ENCODE measurements around the gene THBS3. TPM values are rescaled to one million over a fixed set of nuclear protein-coding genes. Genes with fewer than 3 reads are reported as not detected.

THBS3 gene
- polyA plus RNA-seq, 1 donor (not counting 4 experiments of a cell fraction or from before 2014, with no cell fraction given): 16.2 TPM

GRCh38 chr1:155208541-155209311 lies 1.0 kb upstream of the THBS3 start, which contains the start of gene MTX1:
Gene MTX1, plus strand, starts transcription at chr1:155208695. Its CDS starts 110 bp downstream, at chr1:155208805.
- FAIRE-seq: no peak
- peak within 1 kb of the TSS; percentile 86 for H2AFZ ChIP-seq (ENCODE audit: control insufficient read depth, low read length)

DNA sequence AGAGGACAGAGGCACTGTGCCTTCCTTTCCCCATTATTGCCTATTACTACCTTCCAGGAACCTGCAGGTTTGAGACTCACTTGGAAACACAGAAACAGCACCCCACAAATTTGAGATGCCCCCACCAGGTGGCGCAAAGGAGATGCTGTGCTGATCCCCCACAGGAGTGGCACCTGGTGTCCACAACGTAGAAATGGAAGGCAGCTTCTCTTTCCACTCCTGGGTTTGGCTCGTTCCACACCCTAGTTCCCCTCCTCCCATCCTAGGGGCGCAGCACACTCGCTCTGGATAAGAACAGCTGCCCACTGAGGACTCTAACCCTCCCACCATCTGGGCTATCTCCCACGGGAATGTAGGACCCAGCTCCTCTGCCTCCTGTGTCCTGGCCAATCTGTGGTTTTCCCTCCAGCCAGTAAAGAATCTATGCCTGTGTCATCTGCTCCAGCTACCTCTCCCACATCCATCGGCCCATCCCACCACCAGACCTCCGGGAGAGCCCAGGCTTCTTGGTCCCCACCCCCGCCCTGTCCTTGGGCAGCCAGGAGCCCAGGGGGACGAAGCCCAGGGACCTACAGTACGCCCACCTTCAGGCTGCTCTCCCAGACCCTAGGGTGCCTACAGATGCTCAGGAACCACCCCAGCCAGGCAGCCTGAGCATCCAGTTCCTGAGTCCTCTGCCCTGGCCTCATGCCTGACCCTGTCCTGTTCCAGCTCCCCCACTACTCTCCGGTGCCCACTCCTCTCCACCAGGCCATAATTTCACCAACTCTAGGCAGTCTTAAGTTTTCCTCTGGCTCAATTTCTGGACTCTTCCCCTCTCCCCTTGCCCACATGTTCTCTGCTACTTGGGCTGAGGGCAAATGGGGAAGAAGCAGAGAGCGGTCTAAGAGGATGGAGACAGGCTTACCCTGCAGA lies 549 bp downstream of the THBS3 start:
- Histone ChIP-seq H3K9ac (ENCODE audit: control insufficient read depth, extremely low read depth, insufficient read depth, low read length) (peak overlapping the region; percentile 98), H3K27ac (ENCODE audit: control insufficient read depth, insufficient read depth, low read length) (peak overlapping the region; percentile 13), H3K27me3 (ENCODE audit: control insufficient read depth, extremely low read depth, insufficient read depth, low read length) (no peaks in the 10 kb centered on the region), H3K4me2 (ENCODE audit: control insufficient read depth, extremely low read depth, insufficient read depth, low read depth, low read length) (peak overlapping the region; percentile 46), H2AFZ (ENCODE audit: control insufficient read depth, low read length) (peak overlapping the region; percentile 11), H3K4me3 (ENCODE audit: control insufficient read depth in 2 of 3, extremely low read depth in 1 of 3, insufficient read depth in 2 of 3, low read depth in 1 of 3, low read length in 3 of 3) (no peak overlapping the region), H3K9me3 (ENCODE audit: control insufficient read depth, low read depth, low read length) (no peaks in the 10 kb centered on the region), H3K36me3 (ENCODE audit: control insufficient read depth in 2 of 2, extremely low read depth in 1 of 2, insufficient read depth in 2 of 2, low read length in 2 of 2) (peaks cover 2 to 5% of the 10 kb centered on the region in 2 experiments), H3K79me2 (ENCODE audit: control insufficient read depth, insufficient read depth, low read length) (peaks cover 12% of the 10 kb centered on the region), H3K9me1 (ENCODE audit: control insufficient read depth, extremely low read depth, insufficient read depth, low read length) (no peaks in the 10 kb centered on the region), H4K20me1 (ENCODE audit: control insufficient read depth, extremely low read depth, insufficient read depth, low read length) (no peaks in the 10 kb centered on the region), H3K4me1 (ENCODE audit: control insufficient read depth, extremely low read depth, insufficient read depth, low read length) (peaks cover 22% of the 10 kb centered on the region)
- no peak for TF ChIP-seq EZH2 (IDR thresholded peaks at IDR 0.05; ENCODE audit: low read length)
- TF ChIP-seq, protein P1, sequence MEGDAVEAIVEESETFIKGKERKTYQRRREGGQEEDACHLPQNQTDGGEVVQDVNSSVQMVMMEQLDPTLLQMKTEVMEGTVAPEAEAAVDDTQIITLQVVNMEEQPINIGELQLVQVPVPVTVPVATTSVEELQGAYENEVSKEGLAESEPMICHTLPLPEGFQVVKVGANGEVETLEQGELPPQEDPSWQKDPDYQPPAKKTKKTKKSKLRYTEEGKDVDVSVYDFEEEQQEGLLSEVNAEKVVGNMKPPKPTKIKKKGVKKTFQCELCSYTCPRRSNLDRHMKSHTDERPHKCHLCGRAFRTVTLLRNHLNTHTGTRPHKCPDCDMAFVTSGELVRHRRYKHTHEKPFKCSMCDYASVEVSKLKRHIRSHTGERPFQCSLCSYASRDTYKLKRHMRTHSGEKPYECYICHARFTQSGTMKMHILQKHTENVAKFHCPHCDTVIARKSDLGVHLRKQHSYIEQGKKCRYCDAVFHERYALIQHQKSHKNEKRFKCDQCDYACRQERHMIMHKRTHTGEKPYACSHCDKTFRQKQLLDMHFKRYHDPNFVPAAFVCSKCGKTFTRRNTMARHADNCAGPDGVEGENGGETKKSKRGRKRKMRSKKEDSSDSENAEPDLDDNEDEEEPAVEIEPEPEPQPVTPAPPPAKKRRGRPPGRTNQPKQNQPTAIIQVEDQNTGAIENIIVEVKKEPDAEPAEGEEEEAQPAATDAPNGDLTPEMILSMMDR (optimal IDR thresholded peaks at IDR 0.05 in 1 of 3, IDR thresholded peaks at IDR 0.05 in 1 of 3, conservative IDR thresholded peaks at IDR 0.05 in 1 of 3; ENCODE audit: extremely low read depth in 1 of 3, insufficient read depth in 2 of 3, low read length in 3 of 3): peak; percentile 92 to 97 (median 95)
- FAIRE-seq (peak; percentile 60), DNase-seq (ENCODE audit: low read depth, low spot score) (no peak)
- dilution Hi-C loops (cut with MboI; ENCODE audit: extremely low pct_ligation_motif_present, low sequenced_read_pairs): no loop called here

More at GRCh38 chr1:155208541-155209311, 1.0 kb upstream of the THBS3 start, which contains the start of gene MTX1:
- Histone ChIP-seq H3K27ac (ENCODE audit: control insufficient read depth, insufficient read depth, low read length) (peak within 1 kb of the TSS; percentile 94), H3K9me1 (ENCODE audit: control insufficient read depth, extremely low read depth, insufficient read depth, low read length) (no peaks in the 10 kb centered on the region), H3K4me1 (ENCODE audit: control insufficient read depth, extremely low read depth, insufficient read depth, low read length) (peaks cover 22% of the 10 kb centered on the region), H3K9me3 (ENCODE audit: control insufficient read depth, low read depth, low read length) (no peaks in the 10 kb centered on the region), H3K4me2 (ENCODE audit: control insufficient read depth, extremely low read depth, insufficient read depth, low read depth, low read length) (peak within 1 kb of the TSS; percentile 100), H3K36me3 (ENCODE audit: control insufficient read depth in 2 of 2, extremely low read depth in 1 of 2, insufficient read depth in 2 of 2, low read length in 2 of 2) (peaks cover 0 to 5% of the 10 kb centered on the region in 2 experiments), H3K9ac (ENCODE audit: control insufficient read depth, extremely low read depth, insufficient read depth, low read length) (peak within 1 kb of the TSS; percentile 98), H3K79me2 (ENCODE audit: control insufficient read depth, insufficient read depth, low read length) (peaks cover 12% of the 10 kb centered on the region), H3K4me3 (ENCODE audit: control insufficient read depth in 2 of 3, extremely low read depth in 1 of 3, insufficient read depth in 2 of 3, low read depth in 1 of 3, low read length in 3 of 3) (peak within 1 kb of the TSS; percentile 66 to 90 (median 77)), H4K20me1 (ENCODE audit: control insufficient read depth, extremely low read depth, insufficient read depth, low read length) (no peaks in the 10 kb centered on the region), H3K27me3 (ENCODE audit: control insufficient read depth, extremely low read depth, insufficient read depth, low read length) (no peaks in the 10 kb centered on the region)
- no peak for DNase-seq (ENCODE audit: low read depth, low spot score)
- dilution Hi-C loops (cut with MboI; ENCODE audit: extremely low pct_ligation_motif_present, low sequenced_read_pairs): no loop called here
- TF ChIP-seq, protein P1 (optimal IDR thresholded peaks at IDR 0.05 in 1 of 3, IDR thresholded peaks at IDR 0.05 in 1 of 3, conservative IDR thresholded peaks at IDR 0.05 in 1 of 3; ENCODE audit: extremely low read depth in 1 of 3, insufficient read depth in 2 of 3, low read length in 3 of 3): no peak
- no peak for TF ChIP-seq EZH2 (IDR thresholded peaks at IDR 0.05; ENCODE audit: low read length)
